Measurements from ENCODE around the gene BBS4.

Gene BBS4

GRCh38 chr15:72785432-72785831, 99.4 kb downstream of the BBS4 start:
- ChIA-PET CTCF (no interaction called here), POLR2A (interaction anchor here (2.2 kb wide), 1 partner anchor 12 kb away, joined by 5 read pairs; no protein-coding TSS in a partner anchor)
- TF ChIP-seq BHLHE40 (IDR thresholded peaks at IDR 0.05; ENCODE audit: borderline replicate concordance) (no peak), NFRKB (IDR thresholded peaks at IDR 0.05) (no peak), ZNF384 (IDR thresholded peaks at IDR 0.05) (no peak), SP1 (IDR thresholded peaks at IDR 0.05) (no peak), FOXA1 (IDR thresholded peaks at IDR 0.05) (no peak), ARNT (IDR thresholded peaks at IDR 0.05) (no peak), LEF1 (IDR thresholded peaks at IDR 0.05; ENCODE audit: borderline replicate concordance) (no peak), ELF4 (IDR thresholded peaks at IDR 0.05) (no peak), CTBP1 (IDR thresholded peaks at IDR 0.05; ENCODE audit: borderline replicate concordance) (no peak), FOXK2 (IDR thresholded peaks at IDR 0.05) (no peak)
- no peak for DNase-seq (ENCODE audit: extremely low spot score)

- POLR2A ChIA-PET = no interaction called here
These were observed 99.8 kb downstream of the BBS4 start for GRCh38 chr15:72785841-72786240.

GRCh38 chr15:72786242-72786641, 100.2 kb downstream of the BBS4 start:
- ChIA-PET CTCF (no interaction called here), POLR2A (no interaction called here)
- no peak for DNase-seq (ENCODE audit: extremely low spot score)
- TF ChIP-seq NFRKB (IDR thresholded peaks at IDR 0.05) (no peak), FOXA1 (IDR thresholded peaks at IDR 0.05) (no peak), HDGF (IDR thresholded peaks at IDR 0.05; ENCODE audit: borderline replicate concordance) (no peak), ZNF384 (IDR thresholded peaks at IDR 0.05) (no peak), SUZ12 (IDR thresholded peaks at IDR 0.05) (no peak), ELF4 (IDR thresholded peaks at IDR 0.05) (no peak), ARNT (IDR thresholded peaks at IDR 0.05) (no peak)

More at GRCh38 chr15:72785841-72786240, 99.8 kb downstream of the BBS4 start:
- CTCF ChIA-PET = no interaction called here
- no peak for DNase-seq (ENCODE audit: extremely low spot score)
- TF ChIP-seq FOXM1 (IDR thresholded peaks at IDR 0.05; ENCODE audit: borderline replicate concordance) (no peak), FOXK2 (IDR thresholded peaks at IDR 0.05) (no peak), ELF4 (IDR thresholded peaks at IDR 0.05) (no peak), TARDBP (IDR thresholded peaks at IDR 0.05) (no peak), NFRKB (IDR thresholded peaks at IDR 0.05) (no peak), SUZ12 (IDR thresholded peaks at IDR 0.05) (no peak), ZNF384 (IDR thresholded peaks at IDR 0.05) (no peak), BHLHE40 (IDR thresholded peaks at IDR 0.05; ENCODE audit: borderline replicate concordance) (no peak), L3MBTL2 (conservative IDR thresholded peaks at IDR 0.05) (no peak), CTBP1 (IDR thresholded peaks at IDR 0.05; ENCODE audit: borderline replicate concordance) (no peak), ARNT (IDR thresholded peaks at IDR 0.05) (no peak)

- no peak for TF ChIP-seq FOXM1 (IDR thresholded peaks at IDR 0.05; ENCODE audit: borderline replicate concordance)
- TF ChIP-seq BHLHE40 (IDR thresholded peaks at IDR 0.05; ENCODE audit: borderline replicate concordance) = no peak
- TF ChIP-seq HDGF (IDR thresholded peaks at IDR 0.05; ENCODE audit: borderline replicate concordance) = no peak
- TF ChIP-seq FOXK2 (IDR thresholded peaks at IDR 0.05) = no peak
- TF ChIP-seq ELF4 (IDR thresholded peaks at IDR 0.05) = no peak
- no peak for TF ChIP-seq ARNT (IDR thresholded peaks at IDR 0.05)
- TF ChIP-seq NFRKB (IDR thresholded peaks at IDR 0.05) = no peak
- TF ChIP-seq LEF1 (IDR thresholded peaks at IDR 0.05; ENCODE audit: borderline replicate concordance) = no peak
- TF ChIP-seq CTBP1 (IDR thresholded peaks at IDR 0.05; ENCODE audit: borderline replicate concordance) = no peak
- TF ChIP-seq FOXA1 (IDR thresholded peaks at IDR 0.05) = no peak
- CTCF ChIA-PET = no interaction called here
- POLR2A ChIA-PET = no interaction called here
- no peak for DNase-seq (ENCODE audit: extremely low spot score)
These were observed 100.8 kb downstream of the BBS4 start for GRCh38 chr15:72786676-72787345.

- TF ChIP-seq HDGF (IDR thresholded peaks at IDR 0.05; ENCODE audit: borderline replicate concordance) (no peak), ELF4 (IDR thresholded peaks at IDR 0.05) (no peak), CTBP1 (IDR thresholded peaks at IDR 0.05; ENCODE audit: borderline replicate concordance) (no peak), TARDBP (IDR thresholded peaks at IDR 0.05) (no peak), LEF1 (IDR thresholded peaks at IDR 0.05; ENCODE audit: borderline replicate concordance) (no peak), BHLHE40 (IDR thresholded peaks at IDR 0.05; ENCODE audit: borderline replicate concordance) (no peak), FOXM1 (IDR thresholded peaks at IDR 0.05; ENCODE audit: borderline replicate concordance) (no peak), L3MBTL2 (conservative IDR thresholded peaks at IDR 0.05) (no peak), PKNOX1 (IDR thresholded peaks at IDR 0.05) (no peak), NFRKB (IDR thresholded peaks at IDR 0.05) (no peak), FOXA1 (IDR thresholded peaks at IDR 0.05) (no peak), ARNT (IDR thresholded peaks at IDR 0.05) (no peak), FOXK2 (IDR thresholded peaks at IDR 0.05) (no peak), SUZ12 (IDR thresholded peaks at IDR 0.05) (no peak)
- POLR2A ChIA-PET = no interaction called here
- DNase-seq (ENCODE audit: extremely low spot score) = no peak
- CTCF ChIA-PET = no interaction called here
These were observed 101.5 kb downstream of the BBS4 start for GRCh38 chr15:72787526-72787925.
